Sigmoid colon (tissue), 7 donors: Measurements from ENCODE around the gene ACO2. TPM values are rescaled to one million over a fixed set of nuclear protein-coding genes. Genes with fewer than 3 reads are reported as not detected.

ENCODE experiments used
- DNase-seq: peaks from one replicate; pipeline ENCODE4 v3.0.0-alpha.2; 2019
- H3K27ac ChIP-seq, 4 donors: fragments of 200-600 bp; sonication (generic); one replicate each; pipeline ENCODE4 v1.5.1; 2016 to 2019; ENCODE audit warnings: mild to moderate bottlenecking in 1 of 4
- H3K27me3 ChIP-seq, 3 donors: fragments of 200-600 bp; sonication (generic); one replicate each; pipeline ENCODE4 v1.5.1; 2019; ENCODE audit warnings: mild to moderate bottlenecking in 1 of 3
- H3K36me3 ChIP-seq, 4 donors: fragments of 200-600 bp; sonication (generic); one replicate each; pipeline ENCODE4 v1.5.1; 2016 to 2019
- H3K4me1 ChIP-seq, 4 donors: fragments of 200-600 bp; sonication (generic); one replicate each; pipeline ENCODE4 v1.5.1; 2017 to 2019
- H3K4me3 ChIP-seq, 4 donors: fragments of 200-600 bp; sonication (generic); one replicate each; pipeline ENCODE4 v1.5.1; 2017 to 2019; ENCODE audit warnings: mild to moderate bottlenecking in 2 of 4, moderate library complexity in 1 of 4
- H3K9me3 ChIP-seq, 4 donors: fragments of 200-600 bp in 3 of 4; sonication (generic) in 3 of 4; one replicate each; pipeline versions ENCODE4 v1.5.1 to v1.6.1; 2013 to 2019
- EP300 ChIP-seq, 4 donors: sonication (generic); formaldehyde crosslinking; IDR thresholded peaks; one replicate each; pipeline ENCODE4 v1.6.1; 2017; ENCODE audit warnings: antibody characterized with exemption in 4 of 4
- POLR2A ChIP-seq, 2 donors: fragments of 450-650 bp; IDR thresholded peaks; one replicate each; pipeline ENCODE4 v1.6.1; 2016; ENCODE audit warnings: antibody characterized with exemption in 2 of 2, mild to moderate bottlenecking in 2 of 2, moderate library complexity in 2 of 2
- POLR2AphosphoS5 ChIP-seq, 4 donors: sonication (generic); formaldehyde crosslinking; IDR thresholded peaks; one replicate each; pipeline ENCODE4 v1.6.1; 2017; ENCODE audit warnings: antibody characterized with exemption in 4 of 4
- WGBS, 2 donors: extraction: QIAGEN DNeasy Blood & Tissue Kit; methylation state at CpG; one replicate each; pipeline ENCODE4 v1.1.7; 2013; 5-methylcytosine and 5-hydroxymethylcytosine counted together
- intact Hi-C: fragments of 100-400 bp; cut with DNase I; formaldehyde crosslinking; loops from one replicate; pipeline ENCODE4 v1.15.1; 2023
- polyA plus RNA-seq, 3 donors: library from polyadenylated mRNA; stranded (reverse); fragments of 200-250 nt; gene quantifications; one replicate each; pipeline ENCODE4 v1.2.3, GENCODE V29; 2013
- total RNA-seq, 4 donors: library from RNA; depleted of rRNA; stranded (reverse); fragments of >200 nt; gene quantifications; one replicate each; pipeline ENCODE4 v1.1.0, GENCODE V29; 2016
- TF ChIP-seq, protein P1 (sequence below), 4 experiments: fragments of 450-650 bp in 3 of 4; fragments of 200-600 bp in 1 of 4; IDR thresholded peaks; one replicate each; pipeline ENCODE4 v1.5.1; 2016 to 2019; ENCODE audit warnings: antibody characterized with exemption in 4 of 4, mild to moderate bottlenecking in 3 of 4, moderate library complexity in 2 of 4
- donor health status: healthy with polysubstance abuse.
- donor health status: Bipolar disorder and iron deficiency.
- donor health status: healthy.

Gene ACO2
- total and polyA plus RNA-seq, 7 donors = 67.3 to 157 (median 90.3) TPM

DNA sequence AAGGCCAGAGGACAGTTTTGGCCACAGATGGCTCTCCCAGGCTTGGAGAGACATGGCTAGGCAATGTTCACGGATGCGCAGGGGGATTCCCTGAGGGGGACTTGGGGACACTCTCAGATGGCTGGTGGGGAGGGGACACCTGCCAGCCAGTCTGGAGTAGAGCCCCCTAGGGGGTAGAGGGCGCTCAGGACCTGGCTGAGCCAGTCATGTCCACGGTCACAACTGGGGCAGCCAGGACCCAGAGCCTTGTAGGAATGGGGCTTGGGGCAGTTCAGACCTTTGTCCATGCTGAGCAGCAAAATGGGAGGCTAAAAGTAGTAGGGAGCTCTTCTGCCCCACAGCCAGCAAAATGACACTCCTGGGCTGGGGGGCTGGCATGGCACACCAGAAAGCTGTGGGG, 93.5 kb downstream of the ACO2 start:
- intact Hi-C loops = no loop called here
- Histone ChIP-seq H3K27ac (peak overlapping the region; percentile 47 to 91 (median 86)), H3K4me3 (peak overlapping the region in 2 of 4 donors; percentile 1 to 15), H3K4me1 (peaks cover 0 to 72% (median 60%) of the 10 kb centered on the region in 4 donors), H3K9me3 (no peaks in the 10 kb centered on the region), H3K36me3 (no peaks in the 10 kb centered on the region), H3K27me3 (no peaks in the 10 kb centered on the region)
- TF ChIP-seq POLR2AphosphoS5 (IDR thresholded peaks at IDR 0.05) (no peak), POLR2A (IDR thresholded peaks at IDR 0.05) (no peak), EP300 (IDR thresholded peaks at IDR 0.05) (no peak)
- TF ChIP-seq, protein P1, sequence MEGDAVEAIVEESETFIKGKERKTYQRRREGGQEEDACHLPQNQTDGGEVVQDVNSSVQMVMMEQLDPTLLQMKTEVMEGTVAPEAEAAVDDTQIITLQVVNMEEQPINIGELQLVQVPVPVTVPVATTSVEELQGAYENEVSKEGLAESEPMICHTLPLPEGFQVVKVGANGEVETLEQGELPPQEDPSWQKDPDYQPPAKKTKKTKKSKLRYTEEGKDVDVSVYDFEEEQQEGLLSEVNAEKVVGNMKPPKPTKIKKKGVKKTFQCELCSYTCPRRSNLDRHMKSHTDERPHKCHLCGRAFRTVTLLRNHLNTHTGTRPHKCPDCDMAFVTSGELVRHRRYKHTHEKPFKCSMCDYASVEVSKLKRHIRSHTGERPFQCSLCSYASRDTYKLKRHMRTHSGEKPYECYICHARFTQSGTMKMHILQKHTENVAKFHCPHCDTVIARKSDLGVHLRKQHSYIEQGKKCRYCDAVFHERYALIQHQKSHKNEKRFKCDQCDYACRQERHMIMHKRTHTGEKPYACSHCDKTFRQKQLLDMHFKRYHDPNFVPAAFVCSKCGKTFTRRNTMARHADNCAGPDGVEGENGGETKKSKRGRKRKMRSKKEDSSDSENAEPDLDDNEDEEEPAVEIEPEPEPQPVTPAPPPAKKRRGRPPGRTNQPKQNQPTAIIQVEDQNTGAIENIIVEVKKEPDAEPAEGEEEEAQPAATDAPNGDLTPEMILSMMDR (IDR thresholded peaks at IDR 0.05) = no peak
- WGBS, 2 donors = 82 to 91% methylated on average over 4 of the region's 4 CpGs
- no peak for DNase-seq

DNA sequence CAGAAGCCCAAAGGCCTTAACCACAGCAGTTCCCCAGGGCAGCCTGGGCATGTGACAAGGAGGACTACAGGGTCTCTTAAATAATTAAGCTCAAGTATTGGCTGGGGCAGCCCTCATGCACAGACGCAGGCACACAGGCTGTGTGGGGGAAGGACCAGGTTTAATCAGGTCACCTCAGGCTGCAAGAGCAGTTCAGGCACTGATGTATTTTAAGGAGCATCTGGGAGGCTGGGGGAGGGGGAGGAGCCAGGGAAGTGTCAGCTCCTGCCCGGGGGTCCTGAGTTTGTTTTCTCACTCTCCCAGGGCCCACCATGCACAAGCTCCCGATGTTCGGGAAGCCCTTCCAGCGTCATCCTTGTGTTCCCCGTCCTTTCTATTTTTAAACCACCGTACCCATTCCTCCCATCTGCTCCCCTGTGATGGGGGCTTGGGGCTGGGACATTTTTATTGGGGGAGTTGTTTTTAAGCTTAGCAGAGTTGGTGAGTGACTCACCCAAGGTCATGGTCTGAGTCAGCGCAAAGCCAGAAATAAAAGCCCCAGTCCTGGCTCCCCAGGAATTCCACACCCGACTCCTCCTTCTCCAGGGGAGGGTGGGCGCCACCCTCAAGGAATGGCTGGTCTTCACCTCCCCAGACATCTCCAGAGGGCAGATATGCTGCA, 94.3 kb downstream of the ACO2 start:
- peak overlapping the region in 2 of 4 donors; percentile 1 to 15 for H3K4me3 ChIP-seq

GRCh38 chr22:41564563-41564962, 95.6 kb downstream of the ACO2 start:
- TF ChIP-seq EP300 (IDR thresholded peaks at IDR 0.05) = no peak
- no peak for TF ChIP-seq POLR2AphosphoS5 (IDR thresholded peaks at IDR 0.05)
- TF ChIP-seq POLR2A (IDR thresholded peaks at IDR 0.05) = no peak
- TF ChIP-seq, protein P1 (IDR thresholded peaks at IDR 0.05) = no peak

More for the DNA sequence above, 94.3 kb downstream of the ACO2 start:
- intact Hi-C loops = no loop called here
- peaks cover 0 to 66% (median 55%) of the 10 kb centered on the region in 4 donors for H3K4me1 ChIP-seq
- WGBS, 2 donors = 45 to 51% methylated on average over 10 of the region's 10 CpGs
- no peaks in the 10 kb centered on the region for H3K27me3 ChIP-seq
- no peaks in the 10 kb centered on the region for H3K36me3 ChIP-seq
- TF ChIP-seq POLR2A (IDR thresholded peaks at IDR 0.05) (no peak), EP300 (IDR thresholded peaks at IDR 0.05) (peak in 2 of 4 donors; percentile 41 to 68), POLR2AphosphoS5 (IDR thresholded peaks at IDR 0.05) (peak in 2 of 4 donors; percentile 23 to 37)
- TF ChIP-seq, protein P1 (IDR thresholded peaks at IDR 0.05) = no peak
- H3K9me3 ChIP-seq = no peaks in the 10 kb centered on the region
- H3K27ac ChIP-seq = peak overlapping the region; percentile 47 to 91 (median 86)
- no peak for DNase-seq

DNA sequence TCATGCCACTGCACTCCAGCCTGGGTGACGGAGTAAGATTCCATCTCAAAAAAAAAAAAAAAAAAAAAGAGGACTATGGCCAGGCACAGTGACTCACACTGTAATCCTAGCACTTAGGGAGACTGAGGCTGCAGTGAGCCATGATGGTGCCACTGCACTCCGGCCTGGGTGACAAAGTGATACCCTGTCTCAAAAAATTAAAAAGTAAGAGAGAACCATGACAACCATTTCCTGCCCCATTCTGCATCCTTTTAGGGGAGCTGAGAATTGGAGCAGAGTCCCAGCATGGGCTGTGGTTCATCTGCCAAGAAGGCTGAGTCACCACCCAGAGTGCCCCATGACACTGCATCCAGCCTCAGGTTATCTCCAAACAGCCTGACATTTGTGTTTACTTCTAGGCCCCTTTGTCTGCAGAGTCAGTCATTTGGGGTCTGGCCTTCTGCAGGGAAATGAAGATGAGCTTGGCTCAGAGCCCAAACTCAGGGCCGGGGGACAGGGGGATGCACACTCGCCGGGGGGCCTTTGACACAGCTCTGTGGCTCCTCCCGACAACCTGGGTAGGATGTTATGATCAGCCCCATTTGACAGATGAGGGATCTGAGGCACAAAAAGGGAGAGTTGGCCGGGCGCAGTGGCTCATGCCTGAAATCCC, 96.6 kb downstream of the ACO2 start:
- intact Hi-C loops = no loop called here
- no peaks in the 10 kb centered on the region for H3K36me3 ChIP-seq
- DNase-seq = peak; percentile 88
- H3K27ac ChIP-seq = peak overlapping the region; percentile 64 to 91 (median 86)
- WGBS, 2 donors = 75 to 78% methylated on average over 8 of the region's 8 CpGs
- no peak overlapping the region for H3K4me3 ChIP-seq
- H3K4me1 ChIP-seq = peaks cover 0 to 58% (median 47%) of the 10 kb centered on the region in 4 donors
- peak in 1 of 4 donors; percentile 36 for TF ChIP-seq EP300 (IDR thresholded peaks at IDR 0.05)
- TF ChIP-seq, protein P1 (IDR thresholded peaks at IDR 0.05) = no peak
- peak in 1 of 4 donors; percentile 32 for TF ChIP-seq POLR2AphosphoS5 (IDR thresholded peaks at IDR 0.05)
- no peak for TF ChIP-seq POLR2A (IDR thresholded peaks at IDR 0.05)
- H3K9me3 ChIP-seq = no peaks in the 10 kb centered on the region
- H3K27me3 ChIP-seq = no peaks in the 10 kb centered on the region

More at GRCh38 chr22:41564563-41564962, 95.6 kb downstream of the ACO2 start:
- Histone ChIP-seq H3K4me3 (no peak overlapping the region), H3K27ac (peak overlapping the region; percentile 64 to 91 (median 86)), H3K4me1 (peaks cover 0 to 66% (median 55%) of the 10 kb centered on the region in 4 donors), H3K36me3 (no peaks in the 10 kb centered on the region), H3K9me3 (no peaks in the 10 kb centered on the region), H3K27me3 (no peaks in the 10 kb centered on the region)
- no peak for DNase-seq
- intact Hi-C loops = no loop called here
- WGBS, 2 donors = 85 to 90% methylated on average over 8 of the region's 8 CpGs
